VCaP (cell line): ENCODE data around the gene GPR152.

ENCODE experiments used
- H3K27ac ChIP-seq: fragments of 450-650 bp; 2 replicates; pipeline ENCODE4 v1.5.1; 2017
- TF ChIP-seq, protein P1 (sequence below): fragments of 450-650 bp; conservative IDR thresholded peaks from 2 replicates; pipeline ENCODE4 v1.5.1; 2017; ENCODE audit warnings: mild to moderate bottlenecking, moderate library complexity

Gene GPR152

DNA sequence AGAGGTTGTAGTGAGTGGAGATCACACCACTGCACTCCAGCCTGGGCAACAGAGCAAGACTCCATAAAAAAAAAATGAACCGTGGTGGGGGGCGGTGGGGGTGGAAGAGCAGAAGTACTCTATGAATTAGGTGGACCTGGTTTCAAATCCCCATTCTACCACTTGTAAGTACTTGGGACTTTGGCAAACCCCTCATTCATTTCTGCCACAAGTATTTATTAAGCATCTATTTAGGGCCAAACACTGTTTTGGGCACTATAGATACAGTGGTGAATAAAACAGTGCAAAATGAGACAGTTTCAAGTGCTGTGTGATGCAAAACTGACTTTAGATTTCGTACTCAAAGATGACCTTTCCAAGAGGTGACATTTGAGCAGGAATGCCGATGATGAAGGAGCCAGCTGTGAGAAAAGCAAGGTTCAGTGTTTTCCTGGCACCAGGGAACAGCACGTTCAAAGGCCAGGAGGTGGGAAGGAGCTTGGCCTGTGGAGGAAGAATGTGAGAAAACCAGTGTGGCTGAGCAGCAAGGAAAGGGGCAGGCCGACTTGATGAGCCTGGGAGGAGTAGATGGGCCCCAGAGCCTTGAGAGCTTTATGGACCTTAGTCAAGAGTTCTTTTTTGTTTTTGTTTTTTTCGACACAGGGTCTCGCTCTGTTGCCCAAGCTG is 17.9 kb upstream of the GPR152 start:
- TF ChIP-seq, protein P1, sequence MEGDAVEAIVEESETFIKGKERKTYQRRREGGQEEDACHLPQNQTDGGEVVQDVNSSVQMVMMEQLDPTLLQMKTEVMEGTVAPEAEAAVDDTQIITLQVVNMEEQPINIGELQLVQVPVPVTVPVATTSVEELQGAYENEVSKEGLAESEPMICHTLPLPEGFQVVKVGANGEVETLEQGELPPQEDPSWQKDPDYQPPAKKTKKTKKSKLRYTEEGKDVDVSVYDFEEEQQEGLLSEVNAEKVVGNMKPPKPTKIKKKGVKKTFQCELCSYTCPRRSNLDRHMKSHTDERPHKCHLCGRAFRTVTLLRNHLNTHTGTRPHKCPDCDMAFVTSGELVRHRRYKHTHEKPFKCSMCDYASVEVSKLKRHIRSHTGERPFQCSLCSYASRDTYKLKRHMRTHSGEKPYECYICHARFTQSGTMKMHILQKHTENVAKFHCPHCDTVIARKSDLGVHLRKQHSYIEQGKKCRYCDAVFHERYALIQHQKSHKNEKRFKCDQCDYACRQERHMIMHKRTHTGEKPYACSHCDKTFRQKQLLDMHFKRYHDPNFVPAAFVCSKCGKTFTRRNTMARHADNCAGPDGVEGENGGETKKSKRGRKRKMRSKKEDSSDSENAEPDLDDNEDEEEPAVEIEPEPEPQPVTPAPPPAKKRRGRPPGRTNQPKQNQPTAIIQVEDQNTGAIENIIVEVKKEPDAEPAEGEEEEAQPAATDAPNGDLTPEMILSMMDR: no peak
- H3K27ac ChIP-seq: no peak overlapping the region

DNA sequence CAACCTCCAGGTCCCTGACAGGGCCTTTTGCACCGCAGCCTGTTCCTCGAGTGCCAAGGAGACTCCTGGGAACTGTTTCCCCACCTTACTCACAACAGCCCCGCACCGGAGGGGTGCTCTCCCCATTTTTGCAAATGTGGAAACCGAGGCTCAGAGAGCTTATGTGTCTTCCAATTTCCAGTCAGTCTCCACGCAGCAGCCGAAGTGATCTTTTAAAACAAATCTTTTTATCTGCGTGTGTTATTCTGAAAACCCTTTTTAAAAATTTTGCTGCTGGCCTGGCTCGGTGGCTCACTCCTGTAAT is 16.9 kb upstream of the GPR152 start:
- H3K27ac ChIP-seq: peak overlapping the region; percentile 98
- TF ChIP-seq, protein P1: peak; percentile 67

GRCh38 chr11:67468759-67469507 is 16.4 kb upstream of the GPR152 start, which contains the start of gene TMEM134:
Gene TMEM134 (minus strand): TSS chr11:67469251. CDS start chr11:67469192, 59 bp downstream.
- TF ChIP-seq, protein P1: peak; percentile 85
- H3K27ac ChIP-seq: peak within 1 kb of the TSS; percentile 98

GRCh38 chr11:67468456-67468758 is 15.9 kb upstream of the GPR152 start:
- H3K27ac ChIP-seq: peak overlapping the region; percentile 98

GRCh38 chr11:67468056-67468455 is 15.5 kb upstream of the GPR152 start:
- H3K27ac ChIP-seq: peak overlapping the region; percentile 98
- TF ChIP-seq, protein P1: no peak

More at GRCh38 chr11:67468456-67468758, 15.9 kb upstream of the GPR152 start:
- TF ChIP-seq, protein P1: no peak

GRCh38 chr11:67466962-67467771 is 14.6 kb upstream of the GPR152 start:
- TF ChIP-seq, protein P1: no peak

DNA sequence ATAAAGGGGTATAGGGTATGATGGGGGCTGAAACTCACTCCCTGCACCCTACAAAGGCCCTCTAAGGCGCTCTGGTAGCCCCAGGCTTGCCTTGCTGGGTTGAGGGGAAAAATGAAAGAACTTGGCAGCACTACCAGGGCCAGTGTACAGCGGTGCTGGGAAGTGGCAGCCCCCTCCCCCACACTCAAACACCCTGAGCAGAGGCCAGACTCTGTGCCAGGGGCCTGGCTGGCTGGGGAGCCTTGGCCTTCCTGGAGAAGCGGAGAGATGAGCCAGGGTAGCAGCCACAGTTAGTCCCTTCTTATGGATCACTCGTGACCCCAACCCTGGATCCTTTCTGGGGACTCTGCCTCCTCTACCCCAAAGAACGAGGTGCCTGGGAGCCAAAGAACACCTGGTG is 13.8 kb upstream of the GPR152 start:
- peak overlapping the region; percentile 98 for H3K27ac ChIP-seq
- TF ChIP-seq, protein P1: no peak

More at GRCh38 chr11:67466962-67467771, 14.6 kb upstream of the GPR152 start:
- peak overlapping the region; percentile 98 for H3K27ac ChIP-seq

GRCh38 chr11:67465530-67465929 is 13.0 kb upstream of the GPR152 start:
- peak overlapping the region; percentile 98 for H3K27ac ChIP-seq
